GM19238 (cell line): ENCODE data around the gene SPATA25.
"Not testable (repeated sequence)": the region's sequence is repeated elsewhere in the genome, so short reads cannot be mapped to it uniquely, and the experiment has no call there.

Experiments
- DNase-seq: peaks from one replicate; pipeline ENCODE4 v3.0.0; 2011; ENCODE audit warnings: low spot score; ENCODE audit not compliant: insufficient read length

Gene SPATA25

GRCh38 chr20:45893831-45894230, 6.4 kb upstream of the SPATA25 start:
- no peak for DNase-seq

GRCh38 chr20:45892828-45893500, 5.5 kb upstream of the SPATA25 start:
- DNase-seq, result no peak

- no peak for DNase-seq
Measured at GRCh38 chr20:45892049-45892825, 4.8 kb upstream of the SPATA25 start.

- DNase-seq, result peak; percentile 98
Measured at GRCh38 chr20:45890985-45891983, 3.9 kb upstream of the SPATA25 start, which contains the start of the genes CTSA and NEURL2. CTSA (plus strand) TSS chr20:45891335; CDS start chr20:45891569, 234 bp downstream. NEURL2 (minus strand) TSS chr20:45891208; CDS start chr20:45890991, 217 bp downstream.

- peak; percentile 36 for DNase-seq
Measured at GRCh38 chr20:45890077-45890984, 2.9 kb upstream of the SPATA25 start.

- DNase-seq, result no peak
Measured at GRCh38 chr20:45888681-45889080, 1.3 kb upstream of the SPATA25 start.

GRCh38 chr20:45886590-45887345, 654 bp downstream of the SPATA25 start:
- no peak for DNase-seq

GRCh38 chr20:45883100-45883469, 4.3 kb downstream of the SPATA25 start:
- DNase-seq, result no peak

GRCh38 chr20:45882469-45883099, 4.8 kb downstream of the SPATA25 start:
- DNase-seq, result no peak

- peak; percentile 98 for DNase-seq
Measured at GRCh38 chr20:45880988-45881788, 6.2 kb downstream of the SPATA25 start, which contains the start of gene ZSWIM1. ZSWIM1 (plus strand) TSS chr20:45881227; CDS start chr20:45882593, 1,366 bp downstream.

GRCh38 chr20:45878076-45878761, 9.2 kb downstream of the SPATA25 start:
- DNase-seq, result no peak

GRCh38 chr20:45874576-45874975, 12.8 kb downstream of the SPATA25 start:
- DNase-seq, result no peak

- not testable (repeated sequence) for DNase-seq
Measured at GRCh38 chr20:45874104-45874481, 13.3 kb downstream of the SPATA25 start.

- DNase-seq, result no peak
Measured at GRCh38 chr20:45873409-45874103, 13.9 kb downstream of the SPATA25 start.

GRCh38 chr20:45872626-45873025, 14.8 kb downstream of the SPATA25 start:
- DNase-seq, result no peak

- DNase-seq, result no peak
Measured at GRCh38 chr20:45867819-45868176, 19.6 kb downstream of the SPATA25 start.

- DNase-seq, result no peak
Measured at GRCh38 chr20:45867136-45867818, 20.1 kb downstream of the SPATA25 start.
